Neural progenitor cell (in vitro differentiated cells): ENCODE measurements around the gene TAMALIN. TPM values are rescaled to one million over a fixed set of nuclear protein-coding genes. Genes with fewer than 3 reads are reported as not detected.

Experiments used
- DNase-seq: peaks from one replicate; pipeline ENCODE4 v3.0.0-alpha.2; 2016; ENCODE audit warnings: low spot score
- H2AFZ ChIP-seq: fragments of 200-600 bp; sonication (generic); replicated peaks from 2 replicates; pipeline ENCODE4 v1.6.1; 2016; ENCODE audit warnings: antibody characterized with exemption
- H3F3A ChIP-seq: fragments of 200-600 bp; sonication (generic); 2 replicates; pipeline ENCODE4 v1.6.1; 2016; ENCODE audit warnings: antibody characterized with exemption, low read depth
- H3K27ac ChIP-seq: fragments of 200-600 bp; sonication (generic); 2 replicates; pipeline ENCODE4 v1.5.1; 2016; ENCODE audit warnings: mild to moderate bottlenecking
- H3K27me3 ChIP-seq: fragments of 200-600 bp; sonication (generic); 2 replicates; pipeline ENCODE4 v1.6.1; 2016; ENCODE audit warnings: mild to moderate bottlenecking, moderate library complexity
- H3K36me3 ChIP-seq: fragments of 200-600 bp; sonication (generic); 2 replicates; pipeline ENCODE4 v1.5.1; 2016
- H3K4me1 ChIP-seq: fragments of 200-600 bp; sonication (generic); 2 replicates; pipeline ENCODE4 v1.6.1; 2016; ENCODE audit warnings: mixed run types
- H3K4me2 ChIP-seq: fragments of 200-600 bp; sonication (generic); 2 replicates; pipeline ENCODE4 v1.6.1; 2016
- H3K4me3 ChIP-seq: fragments of 200-600 bp; sonication (generic); 2 replicates; pipeline ENCODE4 v1.5.1; 2016
- H3K79me2 ChIP-seq: fragments of 200-600 bp; sonication (generic); 2 replicates; pipeline ENCODE4 v1.6.1; 2016; ENCODE audit warnings: low read depth
- H3K9ac ChIP-seq: fragments of 200-600 bp; sonication (generic); 2 replicates; pipeline ENCODE4 v1.6.1; 2016
- H3K9me3 ChIP-seq: fragments of 200-600 bp; sonication (generic); 2 replicates; pipeline ENCODE4 v1.5.1; 2016; ENCODE audit warnings: low read depth
- H4K20me1 ChIP-seq: fragments of 200-600 bp; sonication (generic); 2 replicates; pipeline ENCODE4 v1.6.1; 2016; ENCODE audit warnings: low read depth
- H3K27ac Mint-ChIP-seq: 3 replicates; pipeline ENCODE4 v1.8.0; 2021; ENCODE audit warnings: mixed read lengths
- H3K27me3 Mint-ChIP-seq: 2 replicates; pipeline ENCODE4 v1.8.0; 2022; ENCODE audit warnings: low read depth, mild to moderate bottlenecking, inconsistent platforms, moderate library complexity, mixed read lengths; ENCODE audit not compliant: insufficient read depth
- H3K36me3 Mint-ChIP-seq: 3 replicates; pipeline ENCODE4 v1.8.0; 2021; ENCODE audit warnings: mixed read lengths
- H3K4me1 Mint-ChIP-seq: 3 replicates; pipeline ENCODE4 v1.8.0; 2021; ENCODE audit warnings: mixed read lengths
- H3K4me3 Mint-ChIP-seq: 3 replicates; pipeline ENCODE4 v1.8.0; 2021; ENCODE audit warnings: mild to moderate bottlenecking, moderate library complexity, mixed read lengths
- H3K9me3 Mint-ChIP-seq: 3 replicates; pipeline ENCODE4 v1.8.0; 2020; ENCODE audit warnings: mixed read lengths
- EZH2 ChIP-seq: fragments of 200-600 bp; sonication (generic); IDR thresholded peaks from 2 replicates; pipeline ENCODE4 v1.6.1; 2017; ENCODE audit warnings: antibody characterized with exemption, mild to moderate bottlenecking, moderate library complexity
- EZH2phosphoT487 ChIP-seq: fragments of 200-600 bp; sonication (generic); IDR thresholded peaks from 2 replicates; pipeline ENCODE4 v1.6.1; 2017; ENCODE audit warnings: antibody characterized with exemption
- total RNA-seq: library from RNA; depleted of rRNA; stranded (reverse); fragments of >200 nt; gene quantifications from 2 replicates; pipeline ENCODE4 v1.2.3, GENCODE V29; 2015; ENCODE audit warnings: low replicate concordance
- TF ChIP-seq, protein P1 (sequence below): fragments of 200-600 bp; sonication (generic); IDR thresholded peaks from 2 replicates; pipeline ENCODE4 v1.5.1; 2017; ENCODE audit warnings: antibody characterized with exemption, mild to moderate bottlenecking

TAMALIN gene
- total RNA-seq, 1 donor from 2014 or later, result 1.1 TPM

DNA sequence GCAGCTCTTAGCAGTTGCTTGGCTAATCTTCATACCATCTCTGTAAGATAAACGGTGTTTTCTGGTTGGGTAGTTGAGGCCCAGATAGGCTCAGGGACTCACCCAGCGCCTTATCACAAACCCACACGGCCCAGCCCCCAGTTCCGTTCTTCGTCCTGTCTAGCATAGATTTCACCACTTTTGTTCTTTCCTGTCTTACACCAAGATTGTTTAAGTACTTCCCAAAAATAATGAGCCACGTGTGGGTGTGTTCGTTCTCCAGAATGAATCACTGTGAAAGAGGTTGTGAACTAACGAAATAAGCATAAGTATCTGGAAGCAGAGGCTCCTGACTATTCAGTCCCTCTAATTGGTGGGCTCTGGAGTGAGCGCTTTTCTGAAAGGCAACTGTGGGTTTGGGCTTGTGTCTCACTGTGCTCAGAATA lies 33.9 kb upstream of the TAMALIN start:
- Histone ChIP-seq H3K27me3 (no peaks in the 10 kb centered on the region), H3K79me2 (peaks cover 48% of the 10 kb centered on the region), H3K9me3 (no peaks in the 10 kb centered on the region), H3K4me3 (no peak overlapping the region), H2AFZ (no peak overlapping the region), H3K4me1 (peaks cover 15% of the 10 kb centered on the region), H3K9ac (no peak overlapping the region), H3K27ac (no peak overlapping the region), H3F3A (no peaks in the 10 kb centered on the region), H3K4me2 (peak overlapping the region; percentile 27), H4K20me1 (peaks cover 75% of the 10 kb centered on the region), H3K36me3 (no peaks in the 10 kb centered on the region)
- no peak overlapping the region for H3K27ac Mint-ChIP-seq
- peaks cover 19% of the 10 kb centered on the region for H3K36me3 Mint-ChIP-seq
- TF ChIP-seq, protein P1, sequence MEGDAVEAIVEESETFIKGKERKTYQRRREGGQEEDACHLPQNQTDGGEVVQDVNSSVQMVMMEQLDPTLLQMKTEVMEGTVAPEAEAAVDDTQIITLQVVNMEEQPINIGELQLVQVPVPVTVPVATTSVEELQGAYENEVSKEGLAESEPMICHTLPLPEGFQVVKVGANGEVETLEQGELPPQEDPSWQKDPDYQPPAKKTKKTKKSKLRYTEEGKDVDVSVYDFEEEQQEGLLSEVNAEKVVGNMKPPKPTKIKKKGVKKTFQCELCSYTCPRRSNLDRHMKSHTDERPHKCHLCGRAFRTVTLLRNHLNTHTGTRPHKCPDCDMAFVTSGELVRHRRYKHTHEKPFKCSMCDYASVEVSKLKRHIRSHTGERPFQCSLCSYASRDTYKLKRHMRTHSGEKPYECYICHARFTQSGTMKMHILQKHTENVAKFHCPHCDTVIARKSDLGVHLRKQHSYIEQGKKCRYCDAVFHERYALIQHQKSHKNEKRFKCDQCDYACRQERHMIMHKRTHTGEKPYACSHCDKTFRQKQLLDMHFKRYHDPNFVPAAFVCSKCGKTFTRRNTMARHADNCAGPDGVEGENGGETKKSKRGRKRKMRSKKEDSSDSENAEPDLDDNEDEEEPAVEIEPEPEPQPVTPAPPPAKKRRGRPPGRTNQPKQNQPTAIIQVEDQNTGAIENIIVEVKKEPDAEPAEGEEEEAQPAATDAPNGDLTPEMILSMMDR, result no peak
- no peak for TF ChIP-seq EZH2phosphoT487
- no peak for TF ChIP-seq EZH2
- no peak for DNase-seq
- H3K4me1 Mint-ChIP-seq, result peaks cover 36% of the 10 kb centered on the region
- H3K9me3 Mint-ChIP-seq, result no peaks in the 10 kb centered on the region
- no peaks in the 10 kb centered on the region for H3K27me3 Mint-ChIP-seq
- no peak overlapping the region for H3K4me3 Mint-ChIP-seq

DNA sequence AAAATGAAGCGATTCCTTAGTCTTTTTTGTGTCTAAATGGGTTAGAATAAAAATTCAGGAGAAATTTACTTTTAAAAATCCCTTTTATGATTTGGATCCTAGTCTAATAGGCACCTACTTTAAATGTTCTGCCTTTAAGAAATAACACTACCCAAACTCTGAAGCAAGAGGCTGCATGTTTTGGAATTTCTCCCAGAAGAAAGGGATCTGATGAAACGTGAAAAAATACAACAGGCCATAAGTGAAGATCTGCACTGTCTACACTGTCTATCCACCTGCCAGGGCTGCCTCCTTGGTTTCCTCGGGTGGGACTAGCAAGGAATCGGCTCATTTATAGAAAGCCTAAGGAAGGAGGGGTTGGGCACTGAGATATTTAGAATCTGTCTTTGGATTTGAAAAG lies 33.2 kb upstream of the TAMALIN start:
- Histone ChIP-seq H3F3A (no peaks in the 10 kb centered on the region), H2AFZ (no peak overlapping the region), H4K20me1 (peaks cover 68% of the 10 kb centered on the region), H3K4me3 (no peak overlapping the region), H3K79me2 (peaks cover 43% of the 10 kb centered on the region), H3K4me1 (peaks cover 15% of the 10 kb centered on the region), H3K27ac (no peak overlapping the region), H3K4me2 (no peak overlapping the region), H3K9me3 (no peaks in the 10 kb centered on the region), H3K36me3 (no peaks in the 10 kb centered on the region), H3K27me3 (no peaks in the 10 kb centered on the region), H3K9ac (no peak overlapping the region)
- no peak overlapping the region for H3K27ac Mint-ChIP-seq
- TF ChIP-seq EZH2phosphoT487 (no peak), EZH2 (no peak)
- TF ChIP-seq, protein P1, result no peak
- peaks cover 24% of the 10 kb centered on the region for H3K36me3 Mint-ChIP-seq
- H3K27me3 Mint-ChIP-seq, result peaks cover 2% of the 10 kb centered on the region
- H3K4me3 Mint-ChIP-seq, result no peak overlapping the region
- no peak for DNase-seq
- H3K9me3 Mint-ChIP-seq, result no peaks in the 10 kb centered on the region
- H3K4me1 Mint-ChIP-seq, result peaks cover 36% of the 10 kb centered on the region

DNA sequence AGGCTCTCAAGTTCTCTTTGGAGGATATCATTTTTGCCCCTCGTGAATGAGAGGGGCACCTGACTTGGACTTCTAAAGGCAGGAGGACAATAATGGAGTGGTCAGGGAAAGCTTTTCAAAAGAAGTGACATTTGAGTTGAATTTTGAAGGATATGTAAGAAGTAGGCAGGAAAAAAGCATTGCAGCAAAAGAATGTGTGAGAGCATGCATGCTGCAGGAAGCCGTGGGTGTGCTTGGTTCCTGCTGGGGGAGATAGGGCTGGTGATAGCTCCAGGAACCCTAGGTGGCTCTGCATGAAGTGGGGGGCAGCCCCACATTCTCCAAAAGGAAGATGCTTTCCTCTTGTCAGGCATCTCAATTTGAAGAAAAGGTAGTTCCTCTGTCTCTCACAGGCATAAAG lies 32.1 kb upstream of the TAMALIN start:
- H3K27me3 Mint-ChIP-seq, result peaks cover 2% of the 10 kb centered on the region

More for the DNA sequence above, 32.1 kb upstream of the TAMALIN start:
- Histone ChIP-seq H3K36me3 (no peaks in the 10 kb centered on the region), H3K4me1 (peaks cover 15% of the 10 kb centered on the region), H2AFZ (no peak overlapping the region), H3K27ac (no peak overlapping the region), H3K9me3 (no peaks in the 10 kb centered on the region), H3K9ac (no peak overlapping the region), H4K20me1 (peaks cover 62% of the 10 kb centered on the region), H3F3A (peaks cover 2% of the 10 kb centered on the region), H3K4me2 (no peak overlapping the region), H3K27me3 (no peaks in the 10 kb centered on the region), H3K79me2 (peaks cover 33% of the 10 kb centered on the region), H3K4me3 (no peak overlapping the region)
- Mint-ChIP-seq H3K4me1 (peaks cover 36% of the 10 kb centered on the region), H3K36me3 (peaks cover 24% of the 10 kb centered on the region), H3K9me3 (no peaks in the 10 kb centered on the region), H3K4me3 (no peak overlapping the region), H3K27ac (peak overlapping the region; percentile 38)
- no peak for DNase-seq
- TF ChIP-seq EZH2 (no peak), EZH2phosphoT487 (no peak)
- TF ChIP-seq, protein P1, result no peak
